CD1c-positive myeloid dendritic cell (primary cell): ENCODE measurements around the gene HOGA1.
A peak's percentile ranks its signal among the peaks of the same experiment; 100 is the strongest.
"Not testable (repeated sequence)": the region's sequence is repeated elsewhere in the genome, so short reads cannot be mapped to it uniquely, and the experiment has no call there.

ENCODE experiments used
- DNase-seq: peaks from one replicate; pipeline ENCODE4 v3.0.0-alpha.2; 2016; ENCODE audit errors: extremely low spot score

Gene HOGA1

DNA sequence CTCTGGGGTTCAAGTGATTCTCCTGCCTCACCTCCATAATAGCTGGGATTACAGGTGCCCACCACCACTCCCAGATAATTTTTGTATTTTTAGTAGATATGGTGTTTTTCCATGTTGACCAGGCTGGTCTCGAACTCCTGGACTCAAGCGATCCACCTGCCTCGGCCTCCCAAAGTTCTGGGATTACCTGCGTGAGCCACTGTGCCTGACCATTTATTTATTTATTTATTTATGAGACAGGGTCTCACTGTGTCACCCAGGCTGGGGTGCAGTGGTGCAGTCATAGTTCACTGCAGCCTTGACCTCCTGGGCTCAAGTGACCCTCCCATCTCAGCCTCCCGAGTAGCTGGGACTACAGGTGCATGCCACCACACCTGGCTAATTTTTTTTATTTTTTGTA lies 29.9 kb upstream of the HOGA1 start:
- not testable (repeated sequence) for DNase-seq

DNA sequence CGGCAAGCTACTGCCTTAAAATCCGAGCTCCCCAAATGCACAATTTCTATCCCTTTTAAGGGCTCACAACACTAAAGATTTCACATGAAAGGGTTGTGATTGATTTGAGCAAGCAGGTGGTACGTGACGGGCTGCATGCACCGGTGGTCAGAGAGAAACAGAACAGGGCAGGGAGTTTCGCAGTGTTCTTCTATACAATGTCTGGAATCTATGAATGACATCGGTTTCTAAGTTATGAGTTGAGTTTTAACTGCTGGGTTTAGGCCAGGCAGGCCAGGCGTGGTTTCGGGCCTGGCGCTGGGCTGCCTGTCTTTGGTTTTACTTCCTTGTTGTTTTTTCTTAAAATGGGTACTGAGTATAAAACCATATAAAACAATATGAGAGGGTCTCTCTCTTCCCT lies 28.6 kb upstream of the HOGA1 start:
- DNase-seq: not testable (repeated sequence)

DNA sequence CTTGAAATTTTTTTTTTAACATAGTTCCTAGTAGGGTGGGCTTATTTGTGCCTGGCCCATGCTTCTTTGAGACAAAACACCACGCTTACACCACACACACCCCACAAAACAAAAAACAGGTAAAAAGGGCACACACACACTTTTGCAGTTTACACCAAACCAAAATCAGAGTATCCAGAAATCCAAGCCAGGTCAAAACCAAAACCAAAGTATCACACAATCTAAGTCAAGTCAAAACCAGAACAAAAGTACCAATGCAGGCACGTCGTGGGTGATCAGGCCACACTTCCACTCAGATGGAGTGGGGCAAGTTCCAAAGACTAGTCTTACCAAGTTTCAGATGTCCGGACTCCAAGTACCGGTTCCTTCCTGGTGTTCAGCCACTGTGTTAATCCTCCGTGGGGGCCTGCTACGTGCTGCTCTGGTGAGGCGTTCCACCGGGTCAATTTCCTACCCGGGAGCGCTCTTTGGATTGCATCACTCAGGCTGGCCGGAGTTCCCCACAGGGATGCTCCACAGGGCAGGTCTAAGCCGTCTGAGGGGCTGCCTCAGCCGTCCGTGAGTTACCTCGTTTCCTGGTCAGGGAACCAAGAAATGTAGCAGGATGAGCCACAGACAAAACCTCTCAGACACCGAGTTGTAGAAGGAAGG lies 23.3 kb upstream of the HOGA1 start:
- not testable (repeated sequence) for DNase-seq

DNA sequence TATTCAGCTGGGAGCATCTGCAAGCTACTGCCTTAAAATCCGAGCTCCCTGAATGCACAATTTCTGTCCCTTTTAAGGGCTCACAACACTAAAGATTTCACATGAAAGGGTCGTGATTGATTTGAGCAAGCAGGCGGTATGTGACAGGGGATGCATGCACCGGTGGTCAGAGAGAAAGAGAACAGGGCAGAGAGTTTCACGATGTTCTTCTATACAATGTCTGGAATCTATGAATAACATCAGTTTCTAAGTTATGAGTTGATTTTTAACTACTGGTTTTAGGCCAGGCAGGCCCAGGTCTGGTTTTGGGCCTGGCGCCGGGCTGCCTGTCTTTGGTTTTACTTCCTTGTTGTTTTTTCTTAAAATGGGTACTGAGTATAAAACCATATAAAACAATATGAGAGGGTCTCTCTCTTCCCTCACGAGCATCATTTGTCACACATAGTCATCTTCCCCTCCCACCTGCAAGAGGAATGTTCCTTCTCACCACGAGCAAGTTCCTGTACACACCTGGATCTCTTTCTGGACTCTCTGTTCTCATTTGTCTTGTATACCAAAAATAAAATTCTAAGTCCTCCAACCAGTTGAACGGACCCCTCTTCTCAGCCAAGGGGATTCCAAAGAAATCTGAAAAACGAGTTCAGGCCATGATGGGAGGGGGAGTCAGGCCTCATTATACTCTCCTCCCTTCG lies 22.7 kb upstream of the HOGA1 start:
- DNase-seq: not testable (repeated sequence)

DNA sequence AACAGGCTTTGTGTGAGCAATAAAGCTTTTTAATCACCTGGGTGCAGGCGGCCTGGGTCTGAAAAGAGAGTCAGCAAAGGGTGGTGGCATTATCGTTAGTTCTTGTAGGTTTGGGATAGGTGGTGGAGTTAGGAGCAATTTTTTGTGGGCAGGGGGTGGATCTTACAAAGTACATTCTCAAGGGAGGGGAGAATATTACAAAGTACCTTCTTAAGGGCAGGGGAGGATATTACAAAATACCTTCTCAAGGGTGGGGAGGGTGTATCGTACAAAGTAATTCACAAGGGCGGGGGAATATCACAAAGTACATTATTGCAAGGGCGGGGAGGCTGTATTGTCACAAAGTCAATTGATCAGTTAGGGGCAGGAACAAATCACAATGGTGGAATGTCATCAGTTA lies 21.9 kb upstream of the HOGA1 start:
- not testable (repeated sequence) for DNase-seq

DNA sequence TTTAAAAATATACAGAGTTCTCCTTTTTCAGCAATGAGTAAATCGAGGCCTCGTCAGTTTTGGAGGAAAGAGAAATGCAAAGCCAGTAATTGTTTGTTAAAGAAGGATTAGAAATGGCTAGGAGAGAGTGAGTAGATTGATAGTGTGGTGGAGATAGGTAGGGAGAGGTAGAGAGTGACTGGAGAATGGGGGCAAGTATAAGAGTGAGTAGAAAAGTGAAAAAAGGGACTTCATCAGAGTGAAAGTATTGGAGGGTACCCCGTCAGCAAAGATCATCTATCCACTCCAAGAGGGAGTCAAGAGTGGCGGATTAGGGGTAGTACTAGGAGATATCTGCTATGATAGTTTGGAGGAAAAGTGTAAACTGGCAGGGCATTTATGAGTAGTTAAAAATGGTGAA lies 20.9 kb upstream of the HOGA1 start:
- no peak for DNase-seq

DNA sequence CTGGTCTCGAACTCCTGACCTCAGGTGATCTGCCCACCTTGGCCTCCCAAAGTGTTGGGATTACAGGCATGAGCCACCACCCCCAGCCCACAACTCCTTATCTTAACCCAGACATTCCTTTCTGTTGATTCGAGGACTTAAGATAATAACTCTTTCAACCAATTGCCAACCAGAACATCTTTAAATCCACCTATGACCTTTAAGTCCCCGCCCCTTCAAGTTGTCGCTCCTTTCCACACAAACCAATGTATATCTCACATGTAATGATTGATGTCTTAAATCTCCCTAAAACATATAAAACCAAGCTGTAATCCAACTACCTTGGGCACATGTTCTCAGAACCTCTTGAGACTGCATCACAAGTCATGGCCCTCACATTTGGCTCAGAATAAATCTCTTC lies 19.4 kb upstream of the HOGA1 start:
- no peak for DNase-seq

DNA sequence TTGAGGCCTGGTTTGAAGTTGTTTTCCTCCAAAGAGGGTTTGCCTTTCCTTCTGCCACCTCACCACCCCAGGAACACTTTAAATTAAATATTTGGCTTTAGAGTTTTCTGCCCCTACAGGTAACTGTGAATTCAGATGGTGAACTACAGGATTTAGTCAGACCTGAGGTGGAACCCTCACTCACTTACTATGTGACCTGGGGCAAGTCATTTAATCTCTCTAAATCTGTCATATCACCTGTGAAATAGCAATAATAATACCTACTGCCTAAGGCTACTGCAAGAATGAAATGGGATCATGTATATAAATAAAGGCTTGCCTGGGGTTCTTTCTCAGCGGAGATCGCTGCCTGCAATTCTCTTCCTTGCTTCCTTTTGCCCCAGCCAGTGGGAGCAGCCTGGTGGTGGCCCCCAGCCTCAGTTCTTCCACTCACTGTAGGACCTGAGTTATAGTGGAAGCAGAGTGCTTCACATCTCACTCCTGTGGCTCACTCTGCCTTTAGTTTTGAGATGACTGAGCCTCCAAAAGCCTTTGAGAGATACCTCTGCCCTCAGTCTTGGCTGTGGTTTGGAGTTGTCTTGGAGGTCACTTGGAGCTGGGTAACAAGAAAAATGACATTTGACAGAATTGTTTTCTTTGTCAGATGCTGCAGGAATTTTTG lies 17.7 kb upstream of the HOGA1 start:
- DNase-seq: no peak

DNA sequence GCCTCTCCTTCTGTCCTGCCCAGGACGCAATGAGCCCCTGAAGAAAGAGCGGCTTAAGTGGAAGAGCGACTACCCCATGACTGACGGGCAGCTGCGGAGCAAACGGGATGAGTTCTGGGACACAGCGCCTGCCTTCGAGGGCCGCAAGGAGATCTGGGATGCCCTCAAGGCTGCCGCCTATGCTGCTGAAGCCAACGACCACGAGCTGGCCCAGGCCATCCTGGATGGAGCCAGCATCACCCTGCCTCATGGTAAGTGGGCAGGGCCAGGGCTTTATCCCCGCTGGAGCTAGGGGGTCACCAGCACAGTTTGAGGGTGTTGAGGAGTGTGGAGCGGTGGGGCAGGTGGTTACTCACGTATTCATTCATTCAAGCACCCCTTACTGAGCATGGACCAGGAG lies 16.3 kb upstream of the HOGA1 start:
- DNase-seq: no peak

DNA sequence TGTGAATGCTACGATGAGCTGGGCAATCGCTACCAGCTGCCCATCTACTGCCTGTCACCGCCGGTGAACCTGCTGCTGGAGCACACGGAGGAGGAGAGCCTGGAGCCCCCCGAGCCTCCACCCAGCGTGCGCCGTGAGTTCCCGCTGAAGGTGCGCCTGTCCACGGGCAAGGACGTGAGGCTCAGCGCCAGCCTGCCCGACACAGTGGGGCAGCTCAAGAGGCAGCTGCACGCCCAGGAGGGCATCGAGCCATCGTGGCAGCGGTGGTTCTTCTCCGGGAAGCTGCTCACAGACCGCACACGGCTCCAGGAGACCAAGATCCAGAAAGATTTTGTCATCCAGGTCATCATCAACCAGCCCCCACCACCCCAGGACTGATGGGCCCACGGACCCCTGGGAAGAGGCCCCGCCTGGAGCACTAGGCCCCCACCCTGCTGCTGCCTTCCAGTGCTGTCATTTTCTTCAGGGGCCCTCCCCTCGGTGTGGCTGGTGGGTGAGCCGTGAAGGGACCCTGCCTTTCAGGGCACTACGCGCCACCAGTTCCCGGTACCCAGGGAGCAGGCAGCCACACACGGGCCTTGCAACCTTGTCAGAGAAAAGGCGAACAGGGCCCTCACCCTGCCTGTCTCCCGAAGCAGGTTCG lies 13.9 kb upstream of the HOGA1 start:
- no peak for DNase-seq

DNA sequence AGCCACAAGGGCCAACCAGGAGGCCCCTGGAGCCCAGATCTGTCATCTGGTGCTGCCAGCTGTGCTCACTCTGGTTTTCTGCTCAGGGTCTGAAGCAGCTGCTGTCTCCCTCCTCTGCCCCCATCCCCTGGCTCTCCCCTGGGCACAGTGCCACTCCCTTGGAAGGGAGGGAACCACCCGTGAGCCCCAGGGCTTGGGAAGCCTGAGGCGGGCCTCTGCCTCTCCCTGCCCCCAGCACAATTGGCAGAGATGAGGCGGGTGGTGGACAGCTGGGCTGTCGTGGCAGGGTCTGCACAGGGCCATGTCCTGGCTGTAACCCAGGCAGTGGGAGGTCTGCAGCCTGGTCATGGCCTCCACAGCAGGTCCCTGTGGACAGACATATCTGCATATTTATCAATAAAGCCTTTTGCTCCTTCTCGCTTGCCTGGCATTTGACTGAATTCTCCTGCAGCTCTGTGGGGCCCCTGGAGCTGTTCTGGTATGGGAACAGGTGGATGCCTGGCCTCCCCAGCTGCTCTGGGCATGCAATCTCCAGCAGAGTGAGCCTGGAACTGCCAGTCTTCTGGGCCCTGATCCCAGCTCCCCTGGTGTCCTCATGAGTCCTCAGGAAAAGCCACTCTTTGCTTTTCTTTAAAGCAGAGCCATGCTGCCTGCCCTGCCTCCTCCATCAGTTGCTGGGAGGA lies 13.3 kb upstream of the HOGA1 start:
- no peak for DNase-seq

DNA sequence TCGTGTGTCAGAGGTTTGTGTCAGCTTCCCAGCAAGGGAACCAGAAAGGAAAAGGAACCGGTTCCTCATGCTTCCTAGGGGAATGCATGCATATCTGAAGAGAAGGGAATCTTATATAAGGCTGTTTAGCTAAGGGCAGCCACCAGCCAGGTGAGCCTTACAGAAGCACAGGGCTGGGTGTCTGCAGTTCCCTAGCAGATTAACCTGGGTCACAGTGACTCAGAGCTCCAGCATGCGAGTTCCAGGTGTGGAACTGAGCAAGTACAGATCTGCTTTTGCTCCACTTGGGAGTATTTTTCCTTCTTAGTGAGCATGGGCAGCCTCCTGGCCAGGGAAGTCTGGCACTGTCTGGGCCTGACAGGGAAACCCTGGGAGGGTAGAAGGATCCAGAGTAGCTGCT lies 12.6 kb upstream of the HOGA1 start:
- no peak for DNase-seq

DNA sequence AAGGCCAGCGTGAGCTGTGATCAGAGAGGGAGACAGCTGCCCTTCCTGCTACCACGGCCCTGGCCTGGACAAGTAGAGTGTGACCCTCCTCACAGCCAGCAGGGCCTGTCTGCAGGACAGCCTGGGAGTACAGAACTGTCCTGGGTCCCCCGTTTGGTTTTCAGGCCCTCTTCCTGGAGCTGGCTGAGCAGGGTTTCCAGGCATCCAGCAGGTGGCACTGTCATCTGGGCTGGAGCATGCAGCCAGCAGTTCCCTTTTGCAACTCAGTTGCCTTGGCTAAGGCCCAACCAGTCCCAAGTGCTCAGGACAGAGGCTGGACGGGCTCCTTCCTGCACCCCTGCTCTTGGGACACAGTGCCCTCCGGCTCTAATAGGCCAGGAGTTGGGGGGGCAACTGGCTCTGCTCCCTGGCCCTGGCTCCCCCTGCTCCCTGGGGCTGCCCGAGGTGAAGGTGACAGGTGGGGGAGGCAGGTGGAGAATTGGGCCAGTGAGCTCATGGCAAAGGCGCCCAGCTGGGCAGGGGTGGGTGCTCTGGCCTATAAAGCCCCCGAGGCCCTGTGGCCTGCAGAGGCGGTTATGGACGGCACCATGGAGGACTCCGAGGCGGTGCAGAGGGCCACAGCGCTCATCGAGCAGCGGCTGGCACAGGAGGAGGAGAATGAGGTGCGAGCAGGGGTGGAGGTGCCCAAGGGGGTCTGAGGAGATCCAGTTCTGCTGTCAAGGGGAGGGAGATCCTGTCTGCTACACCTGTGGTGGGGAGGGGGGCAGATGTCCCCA lies 11.8 kb upstream of the HOGA1 start, which contains the start of gene ANKRD2:
Gene ANKRD2 (plus strand): TSS at position 566 of the 776 bp plus-strand sequence. CDS start 10 bp downstream, at position 576.
- DNase-seq: peak; percentile 79

DNA sequence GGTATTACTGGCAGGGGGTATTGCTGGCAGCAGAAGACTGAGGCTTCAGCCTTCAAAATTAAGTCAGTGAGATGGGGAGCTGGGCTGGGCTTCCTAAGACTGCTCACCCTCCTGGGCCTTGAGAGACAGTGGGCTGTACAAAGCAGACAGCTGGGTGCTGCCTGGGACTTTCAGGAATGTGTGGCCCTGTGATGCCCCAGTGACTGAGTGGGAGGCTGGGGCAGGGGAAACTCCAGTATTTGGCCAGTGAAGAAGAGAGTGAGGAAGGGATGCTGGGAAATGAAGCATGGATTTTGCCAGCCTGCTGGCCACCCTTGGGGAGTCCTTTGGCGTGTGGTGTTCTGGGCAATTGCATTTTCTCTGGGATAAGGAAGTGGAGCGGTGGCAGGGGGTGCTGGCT lies 11.2 kb upstream of the HOGA1 start:
- no peak for DNase-seq

DNA sequence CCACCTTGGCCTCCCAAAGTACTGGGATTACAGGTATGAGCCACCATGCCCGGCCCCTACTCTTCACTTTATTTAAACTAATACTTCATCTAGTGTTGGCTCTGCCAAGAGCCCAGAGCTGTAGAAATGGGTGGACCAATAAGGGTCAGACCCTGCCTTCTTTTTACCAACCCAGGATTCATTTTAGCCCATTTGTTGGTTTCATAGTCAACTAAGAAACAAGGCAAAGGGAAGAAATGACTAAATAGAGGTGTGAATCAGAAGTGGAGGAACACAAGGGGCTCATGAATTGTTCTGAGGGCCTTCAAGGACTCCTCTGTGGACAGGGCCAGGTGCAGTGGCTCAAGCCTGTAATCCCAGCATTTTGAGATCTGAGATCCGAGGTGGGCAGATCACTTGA lies 10.5 kb upstream of the HOGA1 start:
- DNase-seq: no peak

DNA sequence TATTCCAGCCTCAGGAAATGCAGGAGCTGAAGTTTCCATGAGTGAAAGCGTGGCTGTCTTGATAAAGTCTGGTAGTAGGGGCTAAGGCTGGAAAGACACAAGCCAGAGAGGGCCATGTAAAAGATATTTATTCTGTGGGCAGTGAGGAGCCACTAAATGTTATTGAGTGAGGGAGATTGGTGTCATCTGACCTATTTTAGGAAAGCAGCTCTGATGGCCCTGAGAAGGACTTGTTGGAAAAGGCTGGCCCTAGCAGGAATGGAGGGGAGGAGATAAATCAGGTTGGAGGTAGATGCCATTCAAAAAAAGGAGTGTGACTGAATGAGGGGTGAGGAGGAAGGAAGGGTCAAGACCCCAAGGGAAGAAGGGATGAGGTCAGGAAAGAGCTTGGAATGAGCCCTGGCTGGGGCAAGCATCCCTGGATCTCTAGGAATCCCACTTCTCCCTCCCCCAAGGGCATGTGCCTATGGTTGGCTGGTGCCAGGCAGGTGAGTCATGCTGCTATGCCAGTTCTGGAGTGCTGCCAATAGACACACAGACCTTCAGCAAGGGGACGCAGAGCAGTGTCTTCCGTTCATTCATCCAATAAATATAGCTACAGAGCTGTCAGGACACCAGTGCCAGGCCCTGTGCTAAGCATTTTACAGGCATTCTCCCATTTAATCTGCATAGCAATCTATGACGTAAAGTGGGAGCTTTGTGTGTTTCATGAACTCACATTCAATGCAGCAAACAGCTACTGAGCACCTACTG lies 9.6 kb upstream of the HOGA1 start:
- DNase-seq: no peak

DNA sequence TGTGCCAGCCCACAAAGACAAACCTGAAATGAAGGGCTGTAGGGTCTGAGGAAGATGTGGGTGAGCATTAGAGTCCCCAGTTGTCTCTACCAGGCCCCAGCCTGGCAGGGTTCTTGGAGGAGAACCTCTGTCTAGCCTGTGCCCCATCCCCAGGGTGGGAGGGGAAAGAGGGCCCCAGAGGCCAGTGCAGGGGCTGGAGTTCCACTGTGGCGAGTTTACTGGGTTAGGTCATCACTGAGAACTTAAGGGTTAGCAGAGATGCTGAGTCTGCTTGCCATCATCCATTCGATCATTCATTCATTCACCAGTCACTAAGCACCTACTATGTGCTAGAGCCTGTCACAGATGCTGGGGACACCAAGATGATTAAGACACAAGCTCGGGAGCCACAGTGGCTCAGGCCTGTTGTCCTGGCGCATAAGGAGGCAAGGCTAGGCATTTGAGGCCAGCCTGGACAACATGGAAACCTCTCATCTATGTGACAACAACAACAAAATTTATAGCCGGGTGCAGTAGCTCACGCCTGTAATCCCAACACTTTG lies 9.0 kb upstream of the HOGA1 start:
- DNase-seq: no peak

DNA sequence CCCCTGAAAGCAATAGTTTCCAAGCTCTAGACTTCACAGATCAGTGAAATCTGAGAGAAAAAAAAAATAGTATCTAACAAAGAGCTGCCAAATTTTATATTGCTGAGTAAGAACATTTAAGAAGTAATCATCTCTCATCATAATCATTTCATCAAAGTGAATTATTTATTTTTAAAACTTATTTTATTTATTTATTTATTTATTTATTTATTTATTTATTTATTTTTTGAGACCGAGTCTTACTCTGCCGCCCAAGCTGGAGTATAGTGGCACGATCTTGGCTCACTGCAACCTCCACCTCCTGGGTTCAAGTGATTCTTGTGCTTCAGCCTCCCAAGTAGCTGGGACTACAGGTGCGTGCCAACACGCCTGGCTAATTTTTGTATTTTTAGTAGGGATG lies 7.7 kb upstream of the HOGA1 start:
- DNase-seq: not testable (repeated sequence)

DNA sequence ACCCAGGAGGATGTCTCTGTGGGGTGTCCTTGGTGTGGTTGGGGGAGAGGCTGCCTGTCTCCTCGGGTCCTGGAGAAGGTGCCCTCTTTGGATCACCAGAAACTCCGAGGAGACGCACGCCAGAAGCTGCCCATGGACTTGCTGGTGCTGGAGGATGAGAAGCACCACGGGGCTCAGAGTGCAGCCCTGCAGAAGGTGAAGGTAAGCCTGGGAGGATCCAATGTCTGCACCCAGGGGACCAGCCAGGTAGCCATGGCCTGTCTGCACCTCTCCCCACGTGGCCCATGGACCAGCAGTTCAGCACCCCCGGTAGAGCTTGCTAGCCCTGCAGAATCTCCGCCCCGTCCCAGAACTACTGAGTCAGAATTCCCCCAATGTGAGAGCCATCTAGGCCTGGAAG lies 6.5 kb upstream of the HOGA1 start:
- DNase-seq: no peak

DNA sequence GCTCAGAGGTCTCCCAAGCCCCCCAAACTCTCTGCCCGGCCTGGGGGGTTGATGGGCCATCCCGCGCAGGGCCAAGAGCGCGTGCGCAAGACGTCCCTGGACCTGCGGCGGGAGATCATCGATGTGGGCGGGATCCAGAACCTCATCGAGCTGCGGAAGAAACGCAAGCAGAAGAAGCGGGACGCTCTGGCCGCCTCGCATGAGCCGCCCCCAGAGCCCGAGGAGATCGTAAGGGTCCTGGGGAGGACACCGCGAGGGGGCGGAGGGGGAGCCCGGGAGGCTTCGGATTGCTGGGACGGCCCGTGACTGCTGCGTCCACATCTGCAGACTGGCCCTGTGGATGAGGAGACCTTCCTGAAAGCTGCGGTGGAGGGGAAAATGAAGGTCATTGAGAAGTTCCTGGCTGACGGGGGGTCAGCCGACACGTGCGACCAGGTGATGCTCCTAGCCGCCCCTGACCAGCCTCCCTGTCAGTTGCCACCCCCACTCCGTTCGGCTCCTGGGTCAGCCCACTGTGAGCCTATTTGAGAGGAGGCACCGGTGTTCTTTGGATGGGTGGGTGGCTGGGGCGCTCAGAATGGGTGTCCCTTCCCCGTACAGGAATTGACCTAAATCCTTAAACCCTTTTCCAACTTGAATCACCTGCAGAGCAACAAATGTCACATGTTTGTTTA lies 5.9 kb upstream of the HOGA1 start:
- DNase-seq: no peak
